Activated CD8-positive, alpha-beta memory T cell treated with anti-CD3 and anti-CD28 coated beads, Interleukin-2, amount 50 U/mL, for 4 hours (primary cell): ENCODE data around the gene ZACN.
"Not testable (repeated sequence)": the region's sequence is repeated elsewhere in the genome, so short reads cannot be mapped to it uniquely, and the experiment has no call there.

Source experiments
- DNase-seq: peaks from one replicate; pipeline ENCODE4 v3.0.0-alpha.2; 2020

Gene ZACN

GRCh38 chr17:76078860-76079534 lies at the start of gene ZACN:
Gene ZACN, plus strand, starts transcription at chr17:76079182. Its CDS starts 83 bp downstream, at chr17:76079265.
- no peak for DNase-seq

- no peak for DNase-seq
Measured at GRCh38 chr17:76032073-76032779, 46.8 kb upstream of the ZACN start.

DNA sequence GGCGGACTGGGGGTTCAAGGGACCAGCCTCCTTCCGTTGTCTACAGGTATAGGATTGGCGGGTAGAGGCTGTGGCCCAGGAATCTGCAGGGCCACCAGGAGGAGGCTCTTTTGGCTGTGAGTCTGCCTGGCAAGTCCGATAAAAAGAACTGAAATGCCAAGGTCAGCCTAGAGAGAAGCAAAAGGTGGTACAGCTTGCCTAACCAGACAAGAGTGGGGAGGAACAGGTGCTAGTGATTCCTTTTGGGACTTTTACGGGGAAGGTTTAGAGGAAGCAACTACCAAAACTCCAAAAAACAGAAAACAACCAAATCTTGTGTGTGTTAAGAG lies 46.2 kb upstream of the ZACN start:
- no peak for DNase-seq

DNA sequence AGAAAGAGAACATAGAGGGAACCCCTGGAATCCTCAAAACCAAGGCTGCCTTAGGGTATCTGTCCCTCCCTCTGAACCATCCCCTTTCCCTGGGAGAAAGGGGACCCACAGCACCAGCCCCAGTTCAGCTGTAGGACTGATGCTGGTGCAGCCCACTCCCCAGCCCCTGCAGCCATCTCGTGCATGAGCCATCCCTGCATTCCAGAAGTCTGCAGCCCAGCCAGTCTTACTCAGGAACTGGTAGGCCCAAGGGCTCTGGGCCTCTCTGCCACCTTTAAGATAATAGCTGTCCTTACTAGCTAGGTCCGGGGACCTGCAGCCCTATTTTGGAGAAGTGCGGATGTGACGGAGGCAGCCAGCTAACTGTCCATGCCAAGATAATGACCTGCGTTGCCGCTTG lies 45.8 kb upstream of the ZACN start:
- no peak for DNase-seq

DNA sequence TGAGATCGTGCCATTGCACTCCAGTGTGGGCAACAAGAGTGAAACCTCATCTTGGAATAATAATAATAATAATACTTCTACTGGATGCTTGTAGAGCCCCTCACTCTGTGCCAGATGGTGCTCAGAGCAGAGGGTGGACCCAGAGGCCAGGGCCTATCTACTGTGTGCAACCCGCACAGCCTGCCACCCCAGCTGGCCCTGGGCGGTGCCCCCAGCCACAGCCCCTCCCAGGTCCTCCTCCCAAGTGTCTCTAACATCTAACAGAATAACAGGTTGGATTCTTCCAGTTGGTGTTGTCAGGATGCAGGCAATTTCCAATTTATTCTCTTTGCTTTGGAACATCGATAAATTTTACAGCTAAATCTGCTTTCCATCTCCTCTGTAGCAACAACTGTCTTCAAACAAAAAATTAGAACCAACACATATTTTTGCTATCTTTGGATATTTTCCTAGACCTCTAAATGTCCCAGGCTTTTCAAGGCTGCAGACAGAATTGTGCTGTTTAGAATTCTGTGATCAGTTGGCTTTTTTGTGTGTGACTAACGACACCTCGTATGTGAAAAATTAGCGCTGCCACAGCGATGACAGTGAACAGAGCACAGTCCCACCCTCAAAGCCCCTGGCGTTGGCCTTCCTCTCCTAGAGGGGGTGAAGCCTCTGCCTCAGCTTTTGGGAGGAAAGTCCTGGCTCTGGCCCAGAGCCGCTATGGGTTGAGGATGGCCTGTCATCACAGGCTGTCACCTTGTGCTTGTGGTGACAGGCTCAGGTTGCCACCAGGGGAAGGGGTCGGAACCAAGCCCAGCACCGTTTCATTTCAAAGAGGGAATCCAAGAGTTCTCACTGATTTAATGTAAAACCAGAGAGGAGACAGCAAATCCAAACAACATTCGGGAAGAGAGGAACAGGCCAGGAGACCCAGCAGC lies 44.3 kb upstream of the ZACN start:
- no peak for DNase-seq

- no peak for DNase-seq
Measured at GRCh38 chr17:76036497-76037261, 42.3 kb upstream of the ZACN start.

DNA sequence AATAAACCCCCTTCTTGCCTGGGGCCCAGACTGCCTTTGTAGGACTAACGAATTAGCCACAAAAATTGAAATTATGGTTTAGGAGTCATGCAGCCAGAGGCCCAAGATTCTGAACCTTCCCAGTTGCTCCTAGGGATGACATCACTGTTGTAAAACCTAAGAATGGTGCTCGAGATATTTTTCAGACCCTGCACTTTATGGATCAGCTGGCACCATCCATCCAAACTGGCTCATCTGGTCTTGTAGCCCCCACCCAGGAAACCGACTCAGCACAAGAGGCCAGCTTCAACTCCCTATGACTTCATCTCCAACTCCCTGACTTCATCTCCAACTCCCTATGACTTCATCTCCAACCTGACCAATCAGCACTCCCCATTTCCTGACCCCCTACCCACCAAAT lies 40.9 kb upstream of the ZACN start:
- no peak for DNase-seq

DNA sequence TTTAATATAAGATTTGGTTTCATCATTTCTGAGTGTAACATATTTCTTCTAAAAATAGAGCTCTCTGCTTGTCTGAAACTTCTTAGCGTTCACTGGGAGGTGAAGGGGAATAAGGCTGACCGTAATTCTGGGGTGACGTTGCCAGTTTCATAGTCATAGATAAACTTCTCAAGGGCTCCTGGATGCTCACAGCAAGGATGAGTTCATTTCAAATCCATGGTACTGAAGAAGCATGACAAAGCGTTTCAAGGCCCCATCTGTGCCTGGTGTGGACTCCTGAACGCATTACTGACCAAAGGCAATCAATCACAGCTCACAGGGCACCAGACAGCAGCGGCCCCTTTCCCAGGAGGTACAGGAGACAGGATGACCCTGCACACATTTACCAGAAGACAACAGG lies 39.9 kb upstream of the ZACN start:
- no peak for DNase-seq

- no peak for DNase-seq
Measured at GRCh38 chr17:76040376-76040775, 38.6 kb upstream of the ZACN start.

DNA sequence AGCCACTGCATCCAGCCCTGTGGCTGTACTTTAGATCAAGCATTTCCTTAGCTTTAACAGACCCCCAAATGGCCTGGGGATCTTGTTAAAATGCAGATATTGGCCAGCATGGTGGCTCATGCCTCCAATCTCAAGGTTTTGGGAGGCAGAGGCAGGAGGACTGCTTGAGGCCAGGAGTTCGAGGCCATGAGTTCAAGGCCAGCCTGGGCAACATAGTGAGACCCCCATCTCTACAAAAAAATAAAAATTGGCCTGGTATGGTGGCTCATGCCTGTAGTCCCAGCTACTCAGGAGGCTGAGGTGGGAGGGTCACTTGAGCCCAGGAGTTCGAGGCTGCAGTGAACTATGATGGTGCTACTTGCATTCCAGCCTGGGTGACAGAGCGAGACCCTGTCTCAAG lies 36.1 kb upstream of the ZACN start:
- not testable (repeated sequence) for DNase-seq

- not testable (repeated sequence) for DNase-seq
Measured at GRCh38 chr17:76044475-76045007, 34.4 kb upstream of the ZACN start.

DNA sequence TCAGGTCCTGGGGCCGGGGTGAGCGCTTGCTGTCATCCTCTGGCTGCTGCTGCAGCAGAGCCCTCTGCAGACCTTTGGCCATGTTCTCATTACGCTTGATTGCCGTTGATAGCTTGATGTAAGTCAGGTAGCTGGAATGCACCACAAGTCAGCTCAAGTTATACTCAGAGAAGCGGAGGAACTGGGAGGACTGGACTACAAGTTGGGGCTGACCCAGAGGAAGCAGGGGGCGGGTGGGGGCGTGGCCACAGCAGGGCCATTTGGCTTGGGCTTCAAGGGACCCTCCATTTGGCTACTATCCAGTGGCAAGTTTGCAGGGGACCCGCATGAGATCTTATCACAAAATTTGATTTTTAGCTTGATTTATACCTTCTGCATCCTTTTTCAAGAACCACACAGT lies 32.9 kb upstream of the ZACN start:
- DNase-seq, result no peak

- DNase-seq, result no peak
Measured at GRCh38 chr17:76048025-76048605, 30.9 kb upstream of the ZACN start.

DNA sequence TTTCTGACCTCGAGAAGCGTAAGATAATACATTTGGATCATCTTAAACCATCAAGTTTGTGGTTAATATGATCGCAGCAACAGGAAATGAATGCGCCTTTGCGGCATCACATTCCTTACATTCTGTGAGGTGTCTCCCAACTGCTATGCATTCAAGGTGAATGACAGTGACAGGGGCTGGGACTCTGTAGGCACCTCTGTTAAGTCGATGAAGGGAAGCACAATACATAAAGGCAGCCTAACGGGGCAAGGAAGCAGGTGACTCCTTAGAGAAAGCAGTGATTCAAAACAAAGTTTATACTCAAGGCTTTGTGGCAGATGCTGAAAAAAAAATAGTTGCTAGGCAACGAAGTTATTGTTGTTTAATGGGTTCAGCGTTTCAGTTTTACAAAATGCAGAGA lies 30.3 kb upstream of the ZACN start:
- no peak for DNase-seq

DNA sequence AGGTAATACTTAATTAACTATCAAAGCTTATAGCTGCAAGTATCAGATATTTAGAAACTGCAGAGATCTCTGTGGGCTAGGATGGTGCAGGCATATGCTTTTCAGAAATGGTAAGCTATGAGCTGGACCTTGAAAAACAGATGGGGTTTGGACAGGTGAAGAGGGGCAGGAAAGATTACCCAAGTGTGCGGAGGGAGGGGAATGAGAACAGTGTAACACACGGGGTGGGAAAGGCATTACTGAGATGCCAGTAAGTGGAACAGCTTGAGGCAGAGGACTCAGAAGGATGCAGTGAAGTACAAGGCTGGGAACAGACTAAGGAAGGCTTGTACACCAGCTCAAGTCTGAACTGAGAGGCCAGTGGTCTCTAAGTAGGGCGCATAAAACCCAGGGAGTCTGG lies 29.7 kb upstream of the ZACN start:
- DNase-seq, result no peak

DNA sequence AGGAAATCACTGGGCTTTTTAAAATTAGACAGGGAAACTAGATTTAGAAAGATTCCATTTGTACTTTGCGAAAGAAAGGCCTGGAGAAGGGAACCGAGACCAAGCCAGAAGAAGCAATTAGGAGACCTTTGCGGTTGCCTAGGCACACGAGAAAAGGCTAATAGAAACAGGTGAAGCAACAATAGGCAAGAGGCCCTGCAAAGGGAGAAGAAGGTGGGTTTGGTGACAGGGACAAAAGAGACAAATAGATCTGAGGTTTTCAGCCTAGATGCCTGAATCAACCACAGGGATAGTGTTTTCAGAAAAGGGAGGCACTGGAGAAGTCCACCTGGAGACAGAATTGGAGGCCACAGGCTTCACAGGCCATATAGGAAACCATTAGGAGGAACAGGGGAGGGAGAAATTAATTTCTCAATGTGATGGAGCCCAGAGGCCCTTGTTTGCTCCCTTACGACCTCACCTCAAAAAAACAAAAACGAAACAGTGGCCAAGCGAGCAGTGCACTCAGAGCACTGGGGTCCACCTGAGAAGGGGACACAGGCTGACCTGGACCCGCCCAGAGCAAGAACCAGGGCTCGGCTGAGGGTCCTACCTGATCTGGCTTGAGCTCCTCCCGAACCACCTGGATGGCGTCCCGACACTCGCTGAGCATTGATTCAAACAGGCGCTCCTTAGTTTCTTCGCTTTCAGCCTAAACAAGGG lies 29.0 kb upstream of the ZACN start:
- no peak for DNase-seq

GRCh38 chr17:76050538-76051467 lies 28.2 kb upstream of the ZACN start:
- DNase-seq, result no peak

- DNase-seq, result no peak
Measured at GRCh38 chr17:76051561-76051960, 27.4 kb upstream of the ZACN start.

DNA sequence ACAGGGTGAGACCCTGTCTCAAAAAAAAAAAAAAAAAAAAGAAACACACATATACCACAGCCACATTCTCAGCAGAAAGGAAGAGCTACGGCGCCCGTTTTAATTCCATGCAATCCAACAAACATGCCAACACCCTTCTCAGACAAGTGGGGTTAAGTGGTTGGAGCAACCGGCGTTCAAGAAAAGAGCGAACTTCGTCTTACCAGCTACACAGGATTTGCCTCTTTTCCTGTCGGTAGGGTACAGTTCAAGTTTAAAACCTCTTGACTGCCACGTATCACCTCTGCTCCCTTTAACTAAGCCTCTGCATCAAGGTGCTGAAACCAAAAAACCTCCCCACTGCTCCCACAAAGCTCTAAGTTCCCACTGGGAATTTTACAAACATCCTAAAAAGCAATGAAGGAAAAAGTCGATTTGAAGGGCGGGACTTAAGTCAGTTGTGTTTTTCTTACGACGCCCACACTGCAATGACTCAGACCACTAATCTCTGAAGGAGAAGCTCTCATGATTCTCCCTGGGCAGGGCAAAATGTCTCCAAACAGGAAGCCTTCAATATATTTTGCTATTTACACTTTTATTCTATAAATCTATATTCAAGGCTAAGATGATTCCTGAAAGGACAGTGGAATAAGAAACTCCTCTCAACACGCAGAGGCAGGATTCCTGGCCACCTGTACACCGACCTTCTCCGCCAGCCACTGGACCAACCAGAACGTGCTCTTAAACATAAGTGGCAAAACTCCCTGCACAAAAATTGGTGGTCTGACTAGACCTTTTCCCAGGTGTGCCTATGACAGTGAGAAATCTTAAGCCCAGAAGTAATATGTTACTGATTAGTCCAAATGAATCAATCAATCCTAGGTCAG lies 25.5 kb upstream of the ZACN start:
- DNase-seq, result no peak

GRCh38 chr17:76054112-76054476 lies 24.9 kb upstream of the ZACN start:
- no peak for DNase-seq
